Inflammatory macrophage (primary cell): Measurements from ENCODE around the gene HRH1.
"Not testable (repeated sequence)": the region's sequence is repeated elsewhere in the genome, so short reads cannot be mapped to it uniquely, and the experiment has no call there.

Experiments used
- DNase-seq, 2 donors: peaks; one replicate each; pipeline ENCODE4 v3.0.0-alpha.2; 2020 to 2022

Gene HRH1

GRCh38 chr3:11172096-11172690 lies 17.9 kb downstream of the HRH1 start:
- no peak for DNase-seq

DNA sequence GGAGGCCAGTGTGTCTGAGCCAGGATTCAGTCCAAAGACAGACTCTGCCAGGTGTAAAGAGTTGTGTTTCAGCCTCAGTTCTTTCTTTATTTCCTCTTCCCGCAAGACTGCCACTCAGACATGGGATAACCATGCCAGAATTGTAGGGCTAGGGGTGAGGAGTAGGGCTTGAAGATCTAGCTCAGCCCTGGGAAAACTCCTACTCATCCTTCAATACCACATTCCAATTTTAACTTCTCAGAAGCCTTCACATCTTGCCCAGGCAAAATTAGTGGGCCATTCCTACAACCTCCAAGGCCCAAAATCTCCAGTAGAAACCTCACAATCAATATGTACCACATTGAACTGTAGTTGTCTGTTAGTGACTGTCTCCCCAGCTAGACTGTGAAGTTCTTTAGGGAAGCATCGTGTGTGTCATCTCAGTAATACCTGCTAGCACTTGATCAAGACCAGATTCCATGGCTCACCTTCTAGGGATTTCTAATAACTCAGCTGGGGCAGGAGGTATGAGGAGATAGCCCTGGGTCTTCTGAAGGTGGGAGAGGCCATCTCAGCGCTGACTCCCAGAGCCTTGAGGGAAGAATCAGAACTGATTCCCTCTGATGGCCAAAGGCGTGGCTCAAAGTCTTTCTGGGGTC lies 19.7 kb downstream of the HRH1 start:
- DNase-seq: no peak

DNA sequence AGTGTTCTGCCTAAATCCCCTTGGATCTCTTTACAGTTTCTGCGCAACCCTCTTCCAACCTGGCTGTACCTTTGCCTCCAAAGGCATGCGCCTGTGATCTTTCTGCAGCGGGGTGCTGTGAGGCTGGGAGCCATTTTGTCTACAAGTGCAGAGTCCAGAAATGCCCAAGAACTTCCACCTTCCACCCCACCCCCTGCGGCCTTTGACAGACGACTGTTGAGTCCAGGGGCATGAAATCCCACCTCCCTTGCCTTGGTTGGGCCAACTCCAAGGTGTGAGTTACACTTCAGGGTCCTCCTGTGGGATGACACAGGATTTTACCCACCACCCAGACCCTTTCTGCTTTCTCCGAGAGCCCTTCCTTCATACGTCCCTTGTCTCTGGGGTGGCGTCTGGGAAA lies 24.1 kb downstream of the HRH1 start:
- no peak for DNase-seq

DNA sequence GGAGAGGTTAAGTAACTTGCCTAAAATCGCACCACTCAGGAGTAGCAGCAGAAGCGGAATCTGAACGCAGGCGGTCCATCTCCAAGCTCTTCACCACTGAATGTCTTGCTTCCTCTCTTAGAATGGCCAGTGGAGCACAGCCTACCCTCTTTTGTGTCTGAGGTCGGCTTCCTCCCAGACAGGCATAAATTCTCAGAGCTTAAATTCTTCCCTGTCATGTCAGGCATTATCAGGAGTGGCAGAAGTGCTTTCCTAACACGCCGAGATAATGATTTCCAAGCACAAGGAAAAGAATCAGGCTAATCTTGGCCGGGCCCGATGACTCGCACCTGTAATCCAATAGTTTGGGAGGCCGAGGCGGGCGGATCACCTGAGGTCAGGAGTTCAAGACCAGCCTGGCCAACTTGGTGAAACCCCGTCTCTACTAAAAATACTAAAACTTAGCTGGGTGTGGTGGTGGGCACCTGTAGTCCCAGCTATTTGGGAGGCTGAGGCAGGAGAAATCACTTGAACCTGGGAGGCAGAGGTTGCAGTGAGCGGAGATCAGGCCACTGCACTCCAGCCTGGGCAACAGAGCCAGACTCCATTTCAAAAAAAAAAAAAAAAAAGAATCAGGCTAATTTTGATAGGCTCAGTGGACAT lies 30.2 kb downstream of the HRH1 start:
- not testable (repeated sequence) for DNase-seq

GRCh38 chr3:11185144-11185543 lies 30.9 kb downstream of the HRH1 start:
- DNase-seq: no peak

GRCh38 chr3:11185564-11186317 lies 31.4 kb downstream of the HRH1 start:
- DNase-seq: no peak

DNA sequence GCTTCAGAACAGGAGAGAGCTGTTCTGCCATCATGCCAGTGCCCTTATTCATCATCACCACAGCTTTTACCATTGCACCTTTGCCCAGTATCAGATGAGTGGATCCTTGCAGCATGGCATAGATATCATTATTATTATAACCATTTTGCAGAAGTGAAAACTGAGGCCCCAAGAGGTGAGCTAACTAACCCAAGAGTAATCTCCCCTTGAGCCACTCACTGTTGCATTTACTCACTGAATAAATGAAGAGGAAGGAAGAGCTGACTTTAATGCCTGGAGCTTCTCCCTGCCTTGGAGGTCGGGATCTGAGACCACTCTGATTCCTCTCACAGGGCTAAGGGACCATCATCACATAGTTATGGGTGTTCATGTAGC lies 32.0 kb downstream of the HRH1 start:
- no peak for DNase-seq

- DNase-seq: no peak
Measured at GRCh38 chr3:11186771-11187191, 32.5 kb downstream of the HRH1 start.

DNA sequence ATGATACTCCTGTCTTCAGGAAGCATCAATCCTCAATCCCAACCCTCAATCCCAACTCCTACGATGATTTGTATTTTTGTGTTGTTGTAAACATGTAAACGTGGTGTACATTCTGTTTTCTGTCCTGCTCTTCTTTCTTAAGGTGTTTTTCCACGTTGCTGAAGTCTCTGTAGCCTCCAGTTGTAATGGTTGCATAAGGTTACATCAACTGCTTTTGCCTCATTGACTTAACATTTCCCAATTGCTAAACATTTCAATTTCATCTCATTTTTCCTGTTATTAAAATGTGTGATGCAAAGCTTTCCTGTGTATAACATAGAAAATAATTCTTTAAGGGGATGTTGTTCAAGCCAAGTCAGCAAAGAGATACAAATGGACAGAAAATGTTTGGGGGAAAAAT lies 33.4 kb downstream of the HRH1 start:
- DNase-seq: no peak

GRCh38 chr3:11188231-11188630 lies 33.9 kb downstream of the HRH1 start:
- no peak for DNase-seq

GRCh38 chr3:11195201-11195600 lies 40.9 kb downstream of the HRH1 start:
- DNase-seq: no peak

DNA sequence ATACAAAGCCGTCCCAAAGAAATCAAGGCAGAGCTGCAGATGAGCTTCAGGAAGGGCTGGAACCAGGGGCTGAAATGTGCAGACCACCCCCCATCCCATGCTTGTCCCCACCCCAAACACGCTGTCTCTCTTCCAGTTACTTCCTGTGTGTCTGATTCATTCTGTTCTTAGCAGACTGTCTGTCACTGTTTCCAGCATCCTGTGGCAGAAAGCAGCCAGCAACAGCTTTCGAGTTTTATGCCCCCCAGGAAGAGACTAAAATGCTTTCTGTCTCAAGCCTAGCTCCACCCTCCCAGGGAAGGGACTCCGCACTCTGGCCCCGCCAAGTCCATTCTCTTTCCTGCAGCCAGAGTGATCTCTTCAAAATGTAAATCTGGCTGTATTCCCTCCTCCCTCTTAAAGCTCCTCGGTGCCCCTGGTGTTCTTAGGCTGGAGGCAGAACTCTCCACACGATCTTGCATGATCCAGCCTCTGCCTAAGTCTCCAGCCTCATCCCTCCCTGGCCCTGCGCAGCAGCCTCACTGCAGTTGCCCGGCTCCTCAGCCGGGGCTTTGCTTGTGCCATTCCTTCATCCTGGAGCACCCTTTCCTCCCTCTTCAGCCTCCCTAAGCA lies 41.5 kb downstream of the HRH1 start:
- no peak for DNase-seq

- DNase-seq: no peak
Measured at GRCh38 chr3:11197484-11197883, 43.2 kb downstream of the HRH1 start.

DNA sequence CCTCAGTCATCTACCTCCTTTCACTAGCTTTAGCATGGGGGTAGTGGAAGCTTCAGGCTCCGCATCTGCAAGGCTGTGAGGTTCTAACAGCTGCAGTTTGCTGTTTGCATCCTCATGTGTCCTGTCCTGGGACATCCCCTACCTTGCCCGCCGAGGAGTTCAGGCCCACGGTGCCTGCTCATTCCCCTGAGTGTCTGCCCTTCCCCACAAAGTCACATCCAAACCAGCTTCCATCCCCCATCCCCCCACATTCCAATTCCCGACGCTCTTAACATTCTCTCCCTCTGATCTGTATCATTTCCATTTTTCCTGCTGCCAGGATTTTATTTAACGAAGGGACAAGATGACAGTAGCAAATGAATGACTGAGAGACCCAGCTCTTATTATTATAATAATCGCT lies 43.8 kb downstream of the HRH1 start:
- no peak for DNase-seq

DNA sequence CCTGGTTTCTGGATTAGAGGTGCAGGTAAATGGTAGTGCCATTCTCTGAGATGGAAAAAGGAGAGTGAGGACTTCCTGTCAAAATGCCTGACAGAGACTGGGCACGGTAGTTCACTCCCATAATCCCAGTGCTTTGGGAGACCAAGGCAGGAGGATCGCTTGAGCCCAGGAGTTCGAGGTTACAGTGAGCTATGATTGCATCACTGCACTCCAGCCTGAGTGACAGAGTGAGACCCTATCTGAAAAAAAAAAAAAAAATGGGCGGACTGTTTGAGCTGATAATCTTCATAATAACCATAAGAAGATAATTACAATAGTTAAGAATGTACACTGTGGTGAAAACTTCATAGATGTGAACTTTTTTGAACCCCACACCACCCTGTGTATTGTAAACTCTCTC lies 44.2 kb downstream of the HRH1 start:
- DNase-seq: no peak

GRCh38 chr3:11199902-11200845 lies 45.9 kb downstream of the HRH1 start:
- no peak for DNase-seq

GRCh38 chr3:11201251-11202019 lies 47.1 kb downstream of the HRH1 start:
- no peak for DNase-seq

DNA sequence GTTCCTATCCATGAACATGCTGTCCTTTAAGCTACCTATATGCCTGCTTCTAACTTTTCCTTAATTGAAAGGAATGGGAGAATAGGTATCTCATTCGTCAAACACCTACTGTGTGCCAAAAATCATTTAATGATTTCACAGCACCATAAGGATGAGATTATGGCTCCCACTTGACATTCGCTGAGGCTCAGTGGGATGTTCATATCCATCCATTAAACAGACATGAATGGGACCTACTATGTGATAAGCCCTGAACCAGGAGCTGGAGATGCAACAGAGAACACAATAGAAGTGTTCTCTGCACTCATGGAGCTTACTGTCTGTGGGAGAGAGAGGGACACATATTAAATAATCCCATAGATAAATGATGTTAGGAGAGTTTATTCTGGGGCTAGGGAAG lies 49.7 kb downstream of the HRH1 start:
- DNase-seq: no peak

DNA sequence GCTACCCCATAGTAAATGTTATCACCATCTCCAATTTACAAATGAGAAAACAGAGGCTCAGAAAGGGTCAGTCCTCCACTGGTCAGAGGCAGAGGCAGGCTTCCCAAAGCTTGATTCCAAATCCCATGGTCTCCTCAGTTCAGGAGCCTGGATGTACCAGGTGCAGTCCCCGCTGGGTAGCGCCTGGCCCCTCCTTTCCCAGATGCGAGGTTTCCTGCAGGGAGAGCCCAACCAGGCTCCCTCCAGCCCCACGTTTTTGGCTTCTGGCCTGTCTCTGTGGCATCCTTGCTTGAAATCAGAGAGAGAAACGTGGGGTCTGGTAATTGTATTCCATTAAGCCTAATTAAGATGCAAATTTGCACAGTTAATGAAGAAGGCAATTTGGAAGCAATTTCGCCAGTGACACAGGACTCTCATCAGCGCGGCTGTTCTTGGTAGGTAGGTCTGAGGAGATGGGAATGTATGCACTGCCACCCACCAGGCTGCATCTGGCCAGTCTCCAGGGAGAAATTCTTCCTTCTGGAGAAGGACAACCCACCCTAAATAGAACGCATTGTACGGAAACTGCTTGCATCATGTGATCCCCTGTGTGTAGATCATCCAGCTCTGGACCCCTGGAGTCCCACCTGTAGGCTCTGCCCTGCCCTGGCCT lies 50.5 kb downstream of the HRH1 start:
- no peak for DNase-seq

DNA sequence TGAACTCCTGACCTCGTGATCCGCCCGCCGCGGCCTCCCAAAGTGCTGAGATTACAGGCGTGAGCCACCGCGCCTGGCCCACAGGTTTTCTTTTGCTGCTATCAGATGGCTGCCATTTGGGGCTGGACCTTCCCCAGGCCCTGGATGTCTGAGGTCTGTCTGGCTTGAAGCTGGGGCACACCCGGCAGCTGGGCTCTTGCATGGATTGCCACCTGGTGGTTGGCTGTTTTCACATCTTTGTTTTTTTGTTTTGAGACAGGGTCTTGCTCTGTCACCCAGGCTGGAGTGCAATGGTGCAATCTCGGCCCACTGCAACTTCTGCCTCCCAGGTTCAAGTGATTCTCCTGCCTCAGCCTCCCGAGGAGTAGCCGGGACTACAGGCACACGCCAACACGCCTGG lies 51.6 kb downstream of the HRH1 start:
- not testable (repeated sequence) for DNase-seq

DNA sequence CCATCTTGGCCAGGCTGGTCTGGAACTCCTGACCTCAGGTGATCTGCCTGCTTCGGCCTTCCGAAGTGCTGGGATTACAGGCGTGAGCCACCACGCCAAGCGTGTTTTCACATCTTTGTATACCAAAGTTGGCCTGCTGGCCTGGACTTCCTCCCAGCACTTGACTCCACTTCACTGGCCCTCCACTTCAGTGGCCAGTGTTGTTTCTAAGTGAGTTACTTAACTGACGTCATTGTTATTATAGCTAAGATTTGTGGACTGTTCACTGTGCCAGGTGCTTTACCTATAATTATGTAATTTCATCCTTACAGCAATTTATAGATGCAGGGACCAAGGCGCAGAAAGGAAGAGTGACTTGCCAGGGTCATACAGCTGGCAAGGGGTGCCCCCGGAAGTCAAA lies 52.0 kb downstream of the HRH1 start:
- no peak for DNase-seq
